Hepatocyte (in vitro differentiated cells): ENCODE measurements around the gene CDADC1.

Experiments
- EZH2 ChIP-seq: fragments of 200-600 bp; sonication (generic); IDR thresholded peaks from 2 replicates; pipeline ENCODE4 v1.6.1; 2016; ENCODE audit warnings: antibody characterized with exemption, mild to moderate bottlenecking, borderline replicate concordance
- EZH2phosphoT487 ChIP-seq: fragments of 200-600 bp; sonication (generic); IDR thresholded peaks from one replicate; pipeline ENCODE4 v1.6.1; 2018; ENCODE audit warnings: antibody characterized with exemption, mild to moderate bottlenecking, low read depth, moderate library complexity; ENCODE audit not compliant: unreplicated experiment, severe bottlenecking
- TF ChIP-seq, protein P1 (sequence below): fragments of 200-600 bp; sonication (generic); IDR thresholded peaks from 2 replicates; pipeline ENCODE4 v1.5.1; 2016; ENCODE audit warnings: antibody characterized with exemption, mild to moderate bottlenecking; ENCODE audit not compliant: poor library complexity

DNA sequence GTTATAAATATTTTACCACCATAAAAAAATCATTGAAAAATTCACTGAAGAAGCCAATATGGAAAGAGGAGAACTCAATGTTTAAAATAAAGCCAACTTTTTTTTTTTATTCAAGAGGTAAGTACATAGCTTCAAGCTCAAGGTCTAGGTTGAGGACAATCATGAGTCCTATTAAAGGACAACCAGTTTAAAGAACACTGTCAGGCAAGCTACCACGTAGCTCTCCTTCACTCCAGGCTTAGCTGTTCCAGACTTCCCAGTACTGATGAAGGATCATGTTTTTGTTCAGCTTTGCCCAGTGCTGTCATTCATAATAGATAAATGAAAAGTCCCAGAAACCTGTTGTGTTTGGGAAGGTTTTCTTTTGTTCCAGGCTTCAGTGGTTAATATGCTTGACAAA lies 37.6 kb upstream of the CDADC1 start:
- TF ChIP-seq, protein P1, sequence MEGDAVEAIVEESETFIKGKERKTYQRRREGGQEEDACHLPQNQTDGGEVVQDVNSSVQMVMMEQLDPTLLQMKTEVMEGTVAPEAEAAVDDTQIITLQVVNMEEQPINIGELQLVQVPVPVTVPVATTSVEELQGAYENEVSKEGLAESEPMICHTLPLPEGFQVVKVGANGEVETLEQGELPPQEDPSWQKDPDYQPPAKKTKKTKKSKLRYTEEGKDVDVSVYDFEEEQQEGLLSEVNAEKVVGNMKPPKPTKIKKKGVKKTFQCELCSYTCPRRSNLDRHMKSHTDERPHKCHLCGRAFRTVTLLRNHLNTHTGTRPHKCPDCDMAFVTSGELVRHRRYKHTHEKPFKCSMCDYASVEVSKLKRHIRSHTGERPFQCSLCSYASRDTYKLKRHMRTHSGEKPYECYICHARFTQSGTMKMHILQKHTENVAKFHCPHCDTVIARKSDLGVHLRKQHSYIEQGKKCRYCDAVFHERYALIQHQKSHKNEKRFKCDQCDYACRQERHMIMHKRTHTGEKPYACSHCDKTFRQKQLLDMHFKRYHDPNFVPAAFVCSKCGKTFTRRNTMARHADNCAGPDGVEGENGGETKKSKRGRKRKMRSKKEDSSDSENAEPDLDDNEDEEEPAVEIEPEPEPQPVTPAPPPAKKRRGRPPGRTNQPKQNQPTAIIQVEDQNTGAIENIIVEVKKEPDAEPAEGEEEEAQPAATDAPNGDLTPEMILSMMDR: no peak
- TF ChIP-seq EZH2 (no peak), EZH2phosphoT487 (no peak)
